K562 (cell line): ENCODE data around the gene ACSL3. TPM values are rescaled to one million over a fixed set of nuclear protein-coding genes. Genes with fewer than 3 reads are reported as not detected.
A peak's percentile ranks its signal among the peaks of the same experiment; 100 is the strongest.

Source experiments
- ATAC-seq: fragments of 200-7000 bp; cut with Tn5 transposase; 3 replicates; pipeline ENCODE4 v1.9.1; 2020; ENCODE audit warnings: moderate library complexity
- BruUV-seq: library from RNA; stranded (reverse); fragments of 400-500 nt; replicated peaks from 2 replicates; lab custom pipeline; 2021; lab: Mats Ljungman, UMichigan
- CTCF ChIA-PET: fragments of 300-600 bp; formaldehyde crosslinking; extraction: SDS; loops from one replicate; lab custom pipeline; 2021; ENCODE audit warnings: low intra/inter-chr PET ratio; lab: Yijun Ruan, JAX
- POLR2A ChIA-PET: fragments of 300-600, 350-650 bp; sonication (Branson Sonifier 250); formaldehyde crosslinking; extraction: SDS; loops from one replicate; lab custom pipeline; 2021; ENCODE audit warnings: antibody characterized with exemption, inconsistent platforms; lab: Yijun Ruan, JAX
- DNase-seq, 4 experiments: peaks; one replicate each; pipeline versions ENCODE4 v3.0.0 to v3.0.0-alpha.2; 2011 to 2018; ENCODE audit warnings: low spot score in 3 of 4, mixed read lengths in 3 of 4; ENCODE audit errors: extremely low read depth in 1 of 4
- FAIRE-seq: peaks from 2 replicates; lab custom pipeline; 2011; peaks lifted over from hg19 to GRCh38; lab: Jason Lieb, UNC
- H2AFZ ChIP-seq: 2 replicates; pipeline ENCODE4 v1.6.0; 2011; ENCODE audit warnings: low read depth, low read length, control low read depth, inconsistent platforms
- H3K27ac ChIP-seq: fragments of 200-600 bp; 3 replicates; pipeline ENCODE4 v1.8.0; 2011; ENCODE audit warnings: low read depth, mild to moderate bottlenecking, control low read depth, inconsistent platforms, low read length, moderate library complexity, mixed read lengths; ENCODE audit errors: extremely low read depth
- H3K27me3 ChIP-seq, 2 experiments: fragments of 300-600 bp in 1 of 2; 2 replicates in 1 of 2; 3 replicates in 1 of 2; pipeline versions ENCODE4 v1.6.0 to v1.8.0; 2011; ENCODE audit warnings: inconsistent platforms in 2 of 2, low read length in 2 of 2, mild to moderate bottlenecking in 1 of 2, mixed read lengths in 1 of 2, moderate library complexity in 1 of 2; ENCODE audit not compliant: control insufficient read depth in 2 of 2, insufficient read depth in 2 of 2
- H3K36me3 ChIP-seq: fragments of 300-600 bp; 3 replicates; pipeline ENCODE4 v1.8.0; 2011; ENCODE audit warnings: mild to moderate bottlenecking, low read length, inconsistent platforms; ENCODE audit not compliant: control insufficient read depth, insufficient read depth
- H3K4me1 ChIP-seq, 2 experiments: fragments of 200-600 bp in 1 of 2; replicated peaks in 1 of 2; 2 replicates in 1 of 2; 3 replicates in 1 of 2; pipeline versions ENCODE4 v1.5.1 to v1.8.0; 2011; ENCODE audit warnings: inconsistent platforms in 2 of 2, low read length in 2 of 2, mild to moderate bottlenecking in 1 of 2, mixed read lengths in 1 of 2, moderate library complexity in 1 of 2; ENCODE audit not compliant: control insufficient read depth in 2 of 2, insufficient read depth in 2 of 2
- H3K4me2 ChIP-seq: 2 replicates; pipeline ENCODE4 v1.6.1; 2011; ENCODE audit warnings: low read length, control low read depth, inconsistent platforms, mixed read lengths; ENCODE audit not compliant: insufficient read depth
- H3K4me3 ChIP-seq: fragments of 200-600 bp; sonication (generic), shearing (Covaris generic); 2 replicates; pipeline ENCODE4 v1.5.1; 2016; ENCODE audit warnings: control low read depth, inconsistent platforms
- H3K79me2 ChIP-seq: fragments of 200-600 bp; 3 replicates; pipeline ENCODE4 v1.8.0; 2011; ENCODE audit warnings: low read length, inconsistent platforms; ENCODE audit not compliant: control insufficient read depth, insufficient read depth
- H3K9ac ChIP-seq, 2 experiments: 2 replicates each; pipeline versions ENCODE4 v1.6.0 to v1.6.1; 2011; ENCODE audit warnings: low read depth in 2 of 2, low read length in 2 of 2, control low read depth in 1 of 2, inconsistent platforms in 1 of 2, mild to moderate bottlenecking in 1 of 2, mixed read lengths in 1 of 2; ENCODE audit not compliant: insufficient read depth in 1 of 2
- H3K9me1 ChIP-seq: one replicate; pipeline ENCODE4 v1.6.0; 2011; ENCODE audit warnings: inconsistent platforms, mild to moderate bottlenecking, low read length, moderate library complexity; ENCODE audit not compliant: control insufficient read depth, insufficient read depth
- H3K9me3 ChIP-seq: replicated peaks from 2 replicates; pipeline ENCODE4 v1.5.1; 2011; ENCODE audit warnings: low read depth, low read length, inconsistent platforms; ENCODE audit not compliant: control insufficient read depth, insufficient read depth
- H4K20me1 ChIP-seq: replicated peaks from 2 replicates; pipeline ENCODE4 v1.6.1; 2011; ENCODE audit warnings: low read length, inconsistent platforms, mixed read lengths; ENCODE audit not compliant: control insufficient read depth, insufficient read depth
- KDM2B ChIP-seq: fragments of 250-450 bp; sonication (Bioruptor Pico); IDR thresholded peaks from 2 replicates; pipeline ENCODE4 v1.8.0; 2021; ENCODE audit warnings: mild to moderate bottlenecking, moderate library complexity
- PRPF4 ChIP-seq: fragments of 200-400 bp; formaldehyde crosslinking; IDR thresholded peaks from one replicate; pipeline ENCODE4 v1.6.1; 2017; ENCODE audit warnings: low read length, low read depth, mild to moderate bottlenecking; ENCODE audit not compliant: insufficient read depth, poor library complexity, severe bottlenecking
- RBM22 ChIP-seq: fragments of 200-400 bp; formaldehyde crosslinking; IDR thresholded peaks from 2 replicates; pipeline ENCODE4 v1.6.1; 2018; ENCODE audit warnings: low read length, low read depth; ENCODE audit not compliant: poor library complexity, severe bottlenecking
- USF1 ChIP-seq: sonication (generic); formaldehyde crosslinking; IDR thresholded peaks from 2 replicates; pipeline ENCODE4 v1.9.0; 2022; ENCODE audit warnings: mild to moderate bottlenecking, missing genetic modification reagents
- WGBS: fragments of 100-300 bp; shearing (Covaris generic); methylation state at CpG from one replicate; pipeline ENCODE4 v1.1.6; 2016; ENCODE audit warnings: low coverage, mixed read lengths; ENCODE audit not compliant: insufficient coverage; ENCODE audit errors: missing lambda C conversion rate; 5-methylcytosine and 5-hydroxymethylcytosine counted together
- in situ Hi-C: fragments of 300-500 bp; cut with MboI; formaldehyde crosslinking; loops from 4 replicates; pipeline ENCODE4 v1.15.0; 2018; ENCODE audit warnings: inconsistent platforms, mixed read lengths
- intact Hi-C: fragments of 100-400 bp; cut with micrococcal nuclease; formaldehyde crosslinking; loops from 2 replicates; pipeline ENCODE4 v1.14.2; 2022
- polyA plus RNA-seq, 8 experiments: library from polyadenylated mRNA; depleted of rRNA in 4 of 8; stranded (reverse) in 5 of 8; unstranded in 3 of 8; fragments of >200 nt; fragmentation: Nextera tagmentation in 2 of 8; fragmentation: Illumina TruSeq in 1 of 8; extraction: Ambion mirVana in 2 of 8; extraction: Trizol in 1 of 8; gene quantifications; 2 replicates each; pipeline versions ENCODE4 v1.2.1 to v1.2.3, GENCODE V29; 2011 to 2014; ENCODE audit warnings: inconsistent platforms in 1 of 8, missing spikeins in 1 of 8
- total RNA-seq, 7 experiments: library from RNA; depleted of rRNA in 6 of 7; stranded (reverse); fragments of >200 nt in 6 of 7; fragmentation: Illumina TruSeq in 2 of 7; extraction: Trizol in 2 of 7; gene quantifications; 2 replicates each; pipeline versions ENCODE4 v1.2.1 to v1.2.3, GENCODE V29; 2011 to 2021; ENCODE audit warnings: low replicate concordance in 1 of 7
- TF ChIP-seq, protein P1 (sequence below): IDR thresholded peaks from 2 replicates; pipeline ENCODE4 v1.6.1; 2016; ENCODE audit warnings: missing genetic modification characterization, missing compliant biosample characterization

The ACSL3 gene
- total and polyA plus RNA-seq, 9 of the 15 experiments (the other 6 are each of a cell fraction or from before 2014, with no cell fraction given) = 21.3 to 123 (median 85.2) TPM

- TF ChIP-seq USF1 (CRISPR knock-in tag) (peak; percentile 95), PRPF4 (peak; percentile 35), RBM22 (no peak)
- TF ChIP-seq, all 486 proteins: peak for 93
Observed at GRCh38 chr2:222860740-222861410, at the start of gene ACSL3 (continued).

DNA sequence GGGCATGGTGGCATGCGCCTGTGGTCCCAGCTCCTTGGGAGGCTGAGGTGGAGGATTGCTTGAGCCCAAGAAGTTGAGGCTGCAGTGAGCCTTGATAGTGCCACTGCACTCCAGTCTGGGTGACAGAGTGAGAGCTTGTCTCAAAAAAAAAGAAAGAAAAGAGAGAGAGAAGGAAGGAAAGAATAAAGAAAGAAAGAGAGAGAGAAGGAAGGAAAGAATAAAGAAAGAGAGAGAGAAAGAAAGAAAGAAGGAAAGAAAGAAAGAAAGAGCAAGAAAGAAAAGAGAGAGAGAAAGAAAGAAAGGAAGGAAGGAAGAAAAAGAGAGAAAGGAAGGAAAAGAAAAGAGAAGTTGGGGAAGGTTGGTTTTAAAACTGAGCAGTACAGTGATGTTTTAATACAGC is 49.0 kb upstream of the ACSL3 start:
- no peak overlapping the region for H3K4me3 ChIP-seq
- no peaks in the 10 kb centered on the region for H4K20me1 ChIP-seq
- ChIA-PET CTCF (no interaction called here), POLR2A (interaction anchor here (0.6 kb wide), 3 partner anchors 14 to 78 kb away, joined by 3 to 4 read pairs (median 3); no protein-coding TSS in a partner anchor)
- in situ Hi-C loops = no loop called here
- no peak overlapping the region for H2AFZ ChIP-seq
- H3K27ac ChIP-seq = no peak overlapping the region
- H3K27me3 ChIP-seq = no peaks in the 10 kb centered on the region
- WGBS = 100% methylated on average over 1 of the region's 1 CpG
- no peaks in the 10 kb centered on the region for H3K9me1 ChIP-seq
- H3K79me2 ChIP-seq = no peaks in the 10 kb centered on the region
- DNase-seq (no peak), FAIRE-seq (no peak), ATAC-seq (no peak)
- no peaks in the 10 kb centered on the region for H3K9me3 ChIP-seq
- no peak overlapping the region for H3K9ac ChIP-seq
- no peaks in the 10 kb centered on the region for H3K36me3 ChIP-seq
- no TSS peak for BruUV-seq
- TF ChIP-seq KDM2B (CRISPR knock-in tag) = no peak
- TF ChIP-seq, protein P1, sequence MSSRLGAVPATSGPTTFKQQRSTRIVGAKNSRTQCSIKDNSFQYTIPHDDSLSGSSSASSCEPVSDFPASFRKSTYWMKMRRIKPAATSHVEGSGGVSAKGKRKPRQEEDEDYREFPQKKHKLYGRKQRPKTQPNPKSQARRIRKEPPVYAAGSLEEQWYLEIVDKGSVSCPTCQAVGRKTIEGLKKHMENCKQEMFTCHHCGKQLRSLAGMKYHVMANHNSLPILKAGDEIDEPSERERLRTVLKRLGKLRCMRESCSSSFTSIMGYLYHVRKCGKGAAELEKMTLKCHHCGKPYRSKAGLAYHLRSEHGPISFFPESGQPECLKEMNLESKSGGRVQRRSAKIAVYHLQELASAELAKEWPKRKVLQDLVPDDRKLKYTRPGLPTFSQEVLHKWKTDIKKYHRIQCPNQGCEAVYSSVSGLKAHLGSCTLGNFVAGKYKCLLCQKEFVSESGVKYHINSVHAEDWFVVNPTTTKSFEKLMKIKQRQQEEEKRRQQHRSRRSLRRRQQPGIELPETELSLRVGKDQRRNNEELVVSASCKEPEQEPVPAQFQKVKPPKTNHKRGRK (tag) = peak; percentile 87
- peaks cover 0 to 3% of the 10 kb centered on the region in 2 experiments; a peak in 2 of 5 replicates for H3K4me1 ChIP-seq
- H3K4me2 ChIP-seq = no peak overlapping the region
- intact Hi-C loops = no loop called here
